ENCODE data around the gene FTH1. TPM values are rescaled to one million over a fixed set of nuclear protein-coding genes. Genes with fewer than 3 reads are reported as not detected.

The FTH1 gene
- polyA plus RNA-seq, 4 donors = 1,796 to 2,281 (median 2,069) TPM

DNA sequence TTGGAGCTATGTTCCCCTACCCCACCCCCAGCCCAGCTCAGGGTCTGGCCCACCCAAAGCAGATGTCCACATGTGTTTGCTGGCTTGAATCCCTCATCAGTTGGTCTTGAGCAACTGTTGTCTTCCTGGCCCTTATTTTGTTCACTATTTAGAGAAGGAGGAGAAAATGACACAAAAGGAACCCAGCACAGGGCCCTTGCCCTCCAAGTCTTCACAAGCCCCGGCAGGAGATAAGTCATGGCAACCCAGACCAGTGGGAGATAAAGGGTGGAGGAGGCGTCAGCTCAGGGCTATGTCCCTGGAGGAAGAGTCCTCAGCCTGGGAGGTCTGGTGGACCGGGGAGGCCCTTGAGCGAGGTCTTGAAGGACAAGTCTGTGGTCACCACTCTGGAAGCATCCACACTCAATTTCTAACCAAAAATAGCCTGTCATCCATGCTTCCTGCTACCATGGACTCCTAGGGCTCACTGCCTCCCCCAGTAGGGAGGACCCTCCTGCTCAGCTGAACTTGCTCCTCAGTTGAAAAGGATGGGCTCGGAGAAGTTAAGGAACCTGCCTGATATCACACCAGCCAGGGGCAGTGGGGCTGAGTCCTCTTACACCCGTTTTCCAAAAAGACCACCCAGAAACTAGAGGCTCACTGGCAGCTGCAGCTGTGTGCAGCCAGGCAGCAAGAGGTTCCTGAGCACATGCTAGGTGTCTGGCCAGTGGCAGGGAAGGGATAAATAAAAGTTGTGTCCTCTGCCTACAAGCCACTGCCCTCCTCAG is 48.3 kb downstream of the FTH1 start:
- DNase-seq (ENCODE audit: low read depth in 4 of 4, low spot score in 3 of 4) = no peak

DNA sequence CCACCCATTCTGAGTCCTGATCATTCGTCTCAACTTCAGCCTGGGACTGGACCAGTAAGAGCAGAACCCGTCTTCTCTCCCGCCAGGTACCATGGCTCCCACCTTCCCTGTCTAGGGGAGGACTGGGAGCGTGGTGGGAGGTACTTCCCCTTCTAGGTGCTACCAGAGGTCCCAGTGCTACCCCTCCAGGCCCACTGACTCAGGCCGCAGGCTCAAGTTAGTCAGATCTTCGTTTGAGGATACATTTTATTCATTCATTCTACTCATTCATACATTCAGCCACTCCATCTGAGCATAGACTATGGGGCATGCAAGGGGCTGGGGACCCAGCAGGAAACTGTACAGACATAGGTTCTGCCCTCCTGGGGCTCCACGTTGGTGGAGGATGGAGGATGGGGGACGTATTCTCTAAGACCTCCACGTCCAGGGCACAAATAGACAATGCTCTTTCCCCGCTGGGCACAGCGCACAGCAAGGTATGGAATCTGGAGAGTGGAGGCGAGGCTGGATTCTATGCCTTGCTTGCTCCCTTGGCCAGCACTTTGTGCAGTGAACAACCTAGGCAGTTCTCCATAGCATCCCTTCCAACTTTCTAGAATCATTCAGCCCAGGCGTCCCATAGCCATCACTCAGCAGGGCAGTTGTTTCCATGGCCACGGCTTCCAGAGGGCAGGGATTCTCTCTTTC is 49.0 kb downstream of the FTH1 start:
- DNase-seq (ENCODE audit: low read depth in 4 of 4, low spot score in 3 of 4) = no peak

DNA sequence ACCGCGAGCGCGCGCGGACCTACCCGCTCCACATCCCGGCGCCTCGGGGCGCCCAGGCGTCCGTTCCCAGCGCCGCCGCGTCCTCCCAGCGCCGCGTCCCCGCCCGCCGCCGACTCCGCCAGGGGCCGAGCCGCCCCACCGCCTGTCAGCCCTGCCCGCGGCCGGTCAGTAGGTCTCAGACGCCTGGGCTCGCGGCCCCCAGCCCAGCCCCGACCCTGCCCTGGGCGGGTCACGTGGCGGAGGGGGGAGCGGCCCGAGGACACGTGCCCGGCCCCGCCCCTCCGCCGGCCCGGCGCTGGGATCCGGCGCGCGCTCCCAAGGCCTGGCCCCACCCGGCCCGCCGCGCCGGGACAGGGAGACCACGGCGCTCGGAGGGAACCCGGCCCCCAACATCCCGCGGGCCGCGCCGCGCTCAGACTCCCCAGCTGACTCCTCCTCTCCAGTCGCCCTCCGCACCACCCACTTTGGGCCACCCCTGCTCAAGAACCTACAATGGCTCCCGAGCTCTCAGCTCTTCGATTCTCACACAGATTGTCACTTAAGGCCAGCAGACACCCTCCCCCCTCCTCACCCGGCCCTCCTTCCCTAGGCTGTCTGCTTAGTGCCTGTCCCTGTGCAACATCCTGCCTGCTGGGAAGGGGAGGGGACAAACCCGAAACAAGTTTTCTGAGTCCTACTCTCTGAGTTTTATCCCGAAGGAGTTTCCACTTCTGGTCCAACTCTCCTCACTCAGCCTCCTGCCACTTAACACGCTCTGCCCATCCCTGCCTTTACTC is 49.9 kb downstream of the FTH1 start, which contains the start of gene RAB3IL1:
RAB3IL1 (minus strand) TSS at position 233 of the 776 bp plus-strand sequence; CDS start at position 34, 199 bp downstream.
- DNase-seq (ENCODE audit: low read depth in 4 of 4, low spot score in 3 of 4) = peak in 1 of 4 donors; percentile 47

DNA sequence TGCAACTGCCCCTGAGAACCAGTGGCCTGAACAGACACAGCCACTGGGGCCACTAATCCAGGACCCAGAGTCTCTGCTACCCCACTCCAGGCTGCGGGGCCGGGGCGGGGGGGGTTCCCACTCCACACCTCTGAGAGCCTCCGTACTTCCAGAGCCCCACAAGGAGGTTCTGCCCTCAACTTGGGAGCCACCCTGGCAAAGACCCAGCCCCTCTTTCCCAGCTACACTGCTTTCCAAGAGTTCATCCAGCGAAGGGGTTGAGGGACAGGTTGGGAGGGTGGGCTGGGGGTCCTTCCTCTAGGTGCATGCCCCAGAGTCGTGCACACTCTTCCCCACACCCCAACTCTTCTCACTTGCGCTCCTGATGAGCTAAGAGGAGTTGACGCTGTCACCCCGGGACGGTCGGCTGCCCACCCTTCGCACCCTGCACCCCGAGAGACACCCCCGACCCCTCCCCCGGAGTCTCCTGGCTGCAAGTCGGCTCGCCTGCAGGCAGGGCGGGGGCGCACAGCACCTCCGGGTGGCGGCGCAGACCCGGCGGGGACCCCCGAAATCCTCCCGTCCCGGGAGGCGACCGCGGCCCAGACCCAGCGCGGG is 50.6 kb downstream of the FTH1 start:
- DNase-seq (ENCODE audit: low read depth in 4 of 4, low spot score in 3 of 4) = no peak

DNA sequence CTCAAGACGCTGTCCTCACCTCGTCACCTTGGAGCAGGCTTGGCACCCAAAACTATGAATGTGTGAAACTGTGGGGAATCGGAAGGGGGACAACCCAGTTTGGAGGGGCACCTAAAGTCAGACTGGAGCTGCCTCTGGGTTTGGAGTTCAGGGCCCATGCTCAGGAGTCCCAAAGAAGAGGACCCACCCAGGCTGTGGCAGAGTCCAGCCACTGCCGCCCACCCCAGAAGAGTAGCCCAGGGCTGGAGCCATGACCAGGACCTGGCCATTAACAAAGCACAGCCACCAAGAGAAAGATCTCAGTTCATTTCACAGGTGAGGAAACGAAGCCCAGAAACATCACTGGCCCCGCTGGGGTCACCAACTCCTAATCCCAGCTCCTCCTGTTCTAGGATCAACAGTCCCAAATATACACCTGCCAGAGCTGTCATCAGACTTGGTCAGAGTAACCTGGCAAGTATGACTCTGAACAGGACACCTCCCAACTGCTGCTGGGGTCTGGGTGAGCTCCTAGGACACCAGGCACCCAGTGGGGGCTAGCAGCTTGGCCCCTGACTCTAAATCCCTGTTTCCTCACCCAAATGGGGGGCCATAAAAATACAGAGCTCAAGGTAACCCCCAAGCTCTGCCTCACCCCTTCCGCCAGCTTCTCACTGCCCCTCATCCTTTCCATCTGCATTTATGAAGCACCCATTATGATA is 52.8 kb downstream of the FTH1 start:
- DNase-seq (ENCODE audit: low read depth in 4 of 4, low spot score in 3 of 4) = no peak

Other genes starting within 250 kb of the FTH1 start
- gene MYRF, start 215.0 kb downstream of the FTH1 start, polyA plus RNA-seq (ENCODE audit: insufficient read length in 4 of 4) = 10 to 100 TPM in 3 of 4 donors, 1 to 10 TPM in 1; 7.9 to 26.7 (median 20.9) TPM
- 100 to 1,000 TPM; 169 to 174 (median 172) TPM for gene TMEM258, start 175.0 kb downstream of the FTH1 start, polyA plus RNA-seq (ENCODE audit: insufficient read length in 4 of 4)
- 10 to 100 TPM; 19.4 to 39.7 (median 37.9) TPM for gene FEN1, start 174.7 kb downstream of the FTH1 start, polyA plus RNA-seq (ENCODE audit: insufficient read length in 4 of 4)
- gene FADS1, start 150.6 kb downstream of the FTH1 start, polyA plus RNA-seq (ENCODE audit: insufficient read length in 4 of 4) = 10 to 100 TPM; 33.2 to 46.7 (median 41.1) TPM
- 100 to 1,000 TPM in 2 of 4 donors, 10 to 100 TPM in 2; 83.8 to 142 (median 96.2) TPM for gene FADS2, start 139.3 kb downstream of the FTH1 start, polyA plus RNA-seq (ENCODE audit: insufficient read length in 4 of 4)
- gene FADS3, start 76.1 kb downstream of the FTH1 start, polyA plus RNA-seq (ENCODE audit: insufficient read length in 4 of 4) = 10 to 100 TPM; 12.7 to 21.9 (median 18.1) TPM
- gene RAB3IL1, start 50.1 kb downstream of the FTH1 start, polyA plus RNA-seq (ENCODE audit: insufficient read length in 4 of 4) = 10 to 100 TPM; 15.8 to 43.9 (median 22.7) TPM
- gene BEST1, start 17.3 kb downstream of the FTH1 start, polyA plus RNA-seq (ENCODE audit: insufficient read length in 4 of 4) = 1 to 10 TPM; 3.7 to 4.7 (median 4.2) TPM
- 10 to 100 TPM; 30.7 to 43.0 (median 35.2) TPM for gene INCENP, start 156.4 kb upstream of the FTH1 start, polyA plus RNA-seq (ENCODE audit: insufficient read length in 4 of 4)
- gene SCGB1D1, start 222.6 kb upstream of the FTH1 start, polyA plus RNA-seq (ENCODE audit: insufficient read length in 4 of 4) = not detected
- gene SCGB2A1, start 241.0 kb upstream of the FTH1 start, polyA plus RNA-seq (ENCODE audit: insufficient read length in 4 of 4) = under 1 TPM; 0.35 to 0.66 (median 0.53) TPM

Measured in left renal pelvis (tissue), 4 donors.